Activated naive CD8-positive, alpha-beta T cell treated with anti-CD3 and anti-CD28 coated beads for 36 hours (primary cell): ENCODE measurements around the gene PPFIA3. TPM values are rescaled to one million over a fixed set of nuclear protein-coding genes. Genes with fewer than 3 reads are reported as not detected.
"Not testable (repeated sequence)": the region's sequence is repeated elsewhere in the genome, so short reads cannot be mapped to it uniquely, and the experiment has no call there.

Experiments used
- DNase-seq: peaks from one replicate; pipeline ENCODE4 v3.0.0; 2021
- H3K27ac Mint-ChIP-seq: one replicate; pipeline ENCODE4 v1.8.0; 2022; ENCODE audit warnings: mild to moderate bottlenecking, moderate library complexity, mixed read lengths
- H3K27me3 Mint-ChIP-seq: one replicate; pipeline ENCODE4 v1.8.0; 2022; ENCODE audit warnings: mild to moderate bottlenecking, mixed read lengths
- H3K36me3 Mint-ChIP-seq: one replicate; pipeline ENCODE4 v1.8.0; 2021; ENCODE audit warnings: mild to moderate bottlenecking, mixed read lengths
- H3K4me1 Mint-ChIP-seq: one replicate; pipeline ENCODE4 v1.8.0; 2021; ENCODE audit warnings: mixed read lengths
- H3K4me3 Mint-ChIP-seq: one replicate; pipeline ENCODE4 v1.8.0; 2022; ENCODE audit warnings: mild to moderate bottlenecking, moderate library complexity, mixed read lengths
- H3K9me3 Mint-ChIP-seq: one replicate; pipeline ENCODE4 v1.8.0; 2022; ENCODE audit warnings: mixed read lengths
- total RNA-seq, 2 experiments: library from RNA; stranded (reverse); gene quantifications; one replicate each; pipeline ENCODE4 v1.2.3, GENCODE V29; 2021

Gene PPFIA3
- total RNA-seq, 2 experiments from 2014 or later, result 3.2 to 4.3 TPM

- Mint-ChIP-seq H3K27me3 (peaks cover 4% of the 10 kb centered on the region), H3K4me1 (peaks cover 2% of the 10 kb centered on the region), H3K4me3 (peak overlapping the region; percentile 85), H3K27ac (peak overlapping the region; percentile 87), H3K36me3 (no peaks in the 10 kb centered on the region), H3K9me3 (no peaks in the 10 kb centered on the region)
- peak; percentile 94 for DNase-seq
Observed at GRCh38 chr19:49127674-49128544, 8.6 kb downstream of the PPFIA3 start.

- H3K27ac Mint-ChIP-seq, result no peak overlapping the region
- H3K9me3 Mint-ChIP-seq, result no peaks in the 10 kb centered on the region
- H3K36me3 Mint-ChIP-seq, result peaks cover 1% of the 10 kb centered on the region
- H3K4me3 Mint-ChIP-seq, result peak overlapping the region; percentile 85
- DNase-seq, result no peak
- peaks cover 6% of the 10 kb centered on the region for H3K4me1 Mint-ChIP-seq
- H3K27me3 Mint-ChIP-seq, result peaks cover 6% of the 10 kb centered on the region
Observed at GRCh38 chr19:49128545-49129237, 9.3 kb downstream of the PPFIA3 start.

- H3K36me3 Mint-ChIP-seq, result peaks cover 3% of the 10 kb centered on the region
Observed at GRCh38 chr19:49129238-49129583, 9.9 kb downstream of the PPFIA3 start.

GRCh38 chr19:49130325-49130724 is 11.0 kb downstream of the PPFIA3 start:
- DNase-seq, result no peak
- H3K36me3 Mint-ChIP-seq, result peaks cover 5% of the 10 kb centered on the region
- H3K9me3 Mint-ChIP-seq, result no peaks in the 10 kb centered on the region
- no peak overlapping the region for H3K27ac Mint-ChIP-seq
- H3K27me3 Mint-ChIP-seq, result peaks cover 19% of the 10 kb centered on the region
- no peak overlapping the region for H3K4me3 Mint-ChIP-seq
- peaks cover 11% of the 10 kb centered on the region for H3K4me1 Mint-ChIP-seq

More at GRCh38 chr19:49129238-49129583, 9.9 kb downstream of the PPFIA3 start:
- Mint-ChIP-seq H3K27me3 (peaks cover 10% of the 10 kb centered on the region), H3K27ac (no peak overlapping the region), H3K4me1 (peaks cover 11% of the 10 kb centered on the region), H3K4me3 (no peak overlapping the region), H3K9me3 (no peaks in the 10 kb centered on the region)
- no peak for DNase-seq

- Mint-ChIP-seq H3K4me1 (peaks cover 11% of the 10 kb centered on the region), H3K36me3 (peaks cover 5% of the 10 kb centered on the region), H3K27ac (no peak overlapping the region), H3K4me3 (peak overlapping the region; percentile 67), H3K9me3 (no peaks in the 10 kb centered on the region), H3K27me3 (peaks cover 19% of the 10 kb centered on the region)
- no peak for DNase-seq
Observed at GRCh38 chr19:49132974-49133609, 13.7 kb downstream of the PPFIA3 start.

- DNase-seq, result no peak
- Mint-ChIP-seq H3K36me3 (peaks cover 5% of the 10 kb centered on the region), H3K4me3 (peak overlapping the region; percentile 67), H3K27me3 (peaks cover 19% of the 10 kb centered on the region), H3K27ac (no peak overlapping the region), H3K9me3 (no peaks in the 10 kb centered on the region), H3K4me1 (peaks cover 9% of the 10 kb centered on the region)
Observed at GRCh38 chr19:49133621-49134454, 14.5 kb downstream of the PPFIA3 start.

- no peak for DNase-seq
- Mint-ChIP-seq H3K9me3 (no peaks in the 10 kb centered on the region), H3K27me3 (peaks cover 19% of the 10 kb centered on the region), H3K27ac (no peak overlapping the region), H3K4me1 (peaks cover 9% of the 10 kb centered on the region), H3K36me3 (peaks cover 5% of the 10 kb centered on the region), H3K4me3 (no peak overlapping the region)
Observed at GRCh38 chr19:49135686-49136085, 16.3 kb downstream of the PPFIA3 start.

GRCh38 chr19:49136771-49137171 is 17.4 kb downstream of the PPFIA3 start:
- H3K36me3 Mint-ChIP-seq, result peaks cover 5% of the 10 kb centered on the region
- no peak overlapping the region for H3K27ac Mint-ChIP-seq
- H3K27me3 Mint-ChIP-seq, result peaks cover 19% of the 10 kb centered on the region
- no peak for DNase-seq
- peaks cover 9% of the 10 kb centered on the region for H3K4me1 Mint-ChIP-seq
- H3K4me3 Mint-ChIP-seq, result no peak overlapping the region
- no peaks in the 10 kb centered on the region for H3K9me3 Mint-ChIP-seq

- no peak for DNase-seq
- peaks cover 27% of the 10 kb centered on the region for H3K27me3 Mint-ChIP-seq
- no peak overlapping the region for H3K4me3 Mint-ChIP-seq
- no peaks in the 10 kb centered on the region for H3K9me3 Mint-ChIP-seq
- peaks cover 1% of the 10 kb centered on the region for H3K36me3 Mint-ChIP-seq
- no peak overlapping the region for H3K27ac Mint-ChIP-seq
- peaks cover 15% of the 10 kb centered on the region for H3K4me1 Mint-ChIP-seq
Observed at GRCh38 chr19:49140951-49141350, 21.6 kb downstream of the PPFIA3 start.

- no peak overlapping the region for H3K4me3 Mint-ChIP-seq
- H3K27me3 Mint-ChIP-seq, result peaks cover 30% of the 10 kb centered on the region
Observed at GRCh38 chr19:49141352-49141751, 22.0 kb downstream of the PPFIA3 start.

GRCh38 chr19:49142866-49143335 is 23.6 kb downstream of the PPFIA3 start:
- peaks cover 46% of the 10 kb centered on the region for H3K27me3 Mint-ChIP-seq
- H3K36me3 Mint-ChIP-seq, result peaks cover 1% of the 10 kb centered on the region
- H3K9me3 Mint-ChIP-seq, result no peaks in the 10 kb centered on the region
- peaks cover 17% of the 10 kb centered on the region for H3K4me1 Mint-ChIP-seq
- peak overlapping the region; percentile 81 for H3K4me3 Mint-ChIP-seq
- peak; percentile 84 for DNase-seq
- H3K27ac Mint-ChIP-seq, result no peak overlapping the region

More at GRCh38 chr19:49141352-49141751, 22.0 kb downstream of the PPFIA3 start:
- no peak overlapping the region for H3K27ac Mint-ChIP-seq
- DNase-seq, result no peak
- peaks cover 17% of the 10 kb centered on the region for H3K4me1 Mint-ChIP-seq
- H3K36me3 Mint-ChIP-seq, result peaks cover 1% of the 10 kb centered on the region
- no peaks in the 10 kb centered on the region for H3K9me3 Mint-ChIP-seq

GRCh38 chr19:49145573-49146407 is 26.4 kb downstream of the PPFIA3 start:
- peak overlapping the region; percentile 59 for H3K27ac Mint-ChIP-seq
- H3K36me3 Mint-ChIP-seq, result peaks cover 5% of the 10 kb centered on the region
- H3K4me1 Mint-ChIP-seq, result peaks cover 26% of the 10 kb centered on the region
- no peaks in the 10 kb centered on the region for H3K9me3 Mint-ChIP-seq
- peak overlapping the region; percentile 65 for H3K4me3 Mint-ChIP-seq
- H3K27me3 Mint-ChIP-seq, result peaks cover 72% of the 10 kb centered on the region
- DNase-seq, result peak; percentile 78

- H3K27ac Mint-ChIP-seq, H3K9me3 Mint-ChIP-seq, H3K36me3 Mint-ChIP-seq, H3K4me3 Mint-ChIP-seq, DNase-seq: not testable (repeated sequence)
- Mint-ChIP-seq H3K4me1 (peaks cover 28% of the 10 kb centered on the region), H3K27me3 (peaks cover 76% of the 10 kb centered on the region)
Observed at GRCh38 chr19:49146408-49146770, 27.0 kb downstream of the PPFIA3 start.
